ENCODE measurements around the gene S100A5. TPM values are rescaled to one million over a fixed set of nuclear protein-coding genes. Genes with fewer than 3 reads are reported as not detected.

Gene S100A5
- total RNA-seq, 1 experiment from 2014 or later: not detected

DNA sequence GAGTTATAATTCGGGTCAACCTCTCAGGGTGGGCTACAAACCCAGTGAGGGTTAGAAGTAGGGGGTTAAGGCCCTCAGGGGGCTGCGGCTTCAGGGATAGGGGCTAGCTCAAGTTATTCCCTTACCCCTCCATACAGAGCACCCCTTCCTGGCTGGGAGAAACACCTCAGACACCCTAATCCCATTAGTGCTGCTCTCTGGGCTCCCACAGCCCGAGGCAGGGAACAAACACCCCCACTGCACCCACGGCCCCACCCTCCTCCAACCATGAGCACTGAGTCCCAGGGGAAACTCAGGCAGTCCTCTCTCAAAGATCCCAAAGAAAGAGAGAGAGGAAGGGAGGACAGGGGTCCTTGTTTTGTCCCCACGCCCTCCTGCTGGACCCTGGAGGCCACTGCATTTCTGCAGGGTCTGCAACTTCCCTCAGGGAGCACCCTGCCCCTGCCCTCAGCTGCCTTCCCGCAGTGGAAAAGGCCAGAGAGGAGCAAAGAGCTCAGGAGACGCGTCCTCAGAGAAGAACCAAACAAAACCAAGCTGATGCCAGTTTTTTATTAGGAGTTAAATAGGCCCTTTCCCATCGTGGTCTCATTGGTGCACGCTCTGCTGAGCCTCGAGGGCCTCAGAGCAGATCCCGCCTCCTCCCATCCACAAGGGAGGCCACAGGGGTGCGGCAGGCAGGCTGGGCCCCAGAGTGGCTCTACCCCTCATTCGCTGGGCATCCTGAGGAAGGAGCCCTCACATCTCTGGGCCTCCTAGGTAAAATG lies 6.2 kb upstream of the S100A5 start:
- peak; percentile 64 for DNase-seq
- Histone ChIP-seq H3K4me3 (ENCODE audit: insufficient read depth, low read depth, low read length) (no peak overlapping the region), H3K36me3 (replicated peaks; ENCODE audit: control insufficient read depth, insufficient read depth, low read length) (no peaks in the 10 kb centered on the region), H3K27me3 (ENCODE audit: control insufficient read depth, insufficient read depth, low read length) (peaks cover 2% of the 10 kb centered on the region; the same call in 1 of the 2 replicates)

DNA sequence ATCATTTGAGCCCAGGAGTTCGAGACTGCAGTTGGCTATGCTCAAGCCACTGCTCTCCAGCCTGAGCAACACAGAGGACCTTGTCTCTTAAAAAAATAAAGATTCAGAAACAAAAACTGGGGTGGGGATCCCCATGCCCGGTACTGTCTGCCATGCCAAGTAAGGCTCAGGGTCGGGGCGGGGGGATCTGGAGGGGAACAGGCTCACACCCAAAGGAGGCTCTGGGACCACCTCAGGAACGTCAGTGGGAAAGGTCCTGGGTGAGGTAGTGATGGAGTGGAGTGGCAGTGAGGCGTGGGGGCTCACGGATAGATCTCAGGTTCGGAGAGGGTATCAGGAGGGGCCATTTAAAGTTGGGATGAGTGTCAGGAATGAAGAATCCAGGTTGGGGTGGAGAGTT lies 5.6 kb upstream of the S100A5 start:
- Histone ChIP-seq H3K27me3 (ENCODE audit: control insufficient read depth, insufficient read depth, low read length) (peaks cover 2% of the 10 kb centered on the region; the same call in 1 of the 2 replicates), H3K4me3 (ENCODE audit: insufficient read depth, low read depth, low read length) (no peak overlapping the region), H3K36me3 (replicated peaks; ENCODE audit: control insufficient read depth, insufficient read depth, low read length) (no peaks in the 10 kb centered on the region)
- no peak for DNase-seq

DNA sequence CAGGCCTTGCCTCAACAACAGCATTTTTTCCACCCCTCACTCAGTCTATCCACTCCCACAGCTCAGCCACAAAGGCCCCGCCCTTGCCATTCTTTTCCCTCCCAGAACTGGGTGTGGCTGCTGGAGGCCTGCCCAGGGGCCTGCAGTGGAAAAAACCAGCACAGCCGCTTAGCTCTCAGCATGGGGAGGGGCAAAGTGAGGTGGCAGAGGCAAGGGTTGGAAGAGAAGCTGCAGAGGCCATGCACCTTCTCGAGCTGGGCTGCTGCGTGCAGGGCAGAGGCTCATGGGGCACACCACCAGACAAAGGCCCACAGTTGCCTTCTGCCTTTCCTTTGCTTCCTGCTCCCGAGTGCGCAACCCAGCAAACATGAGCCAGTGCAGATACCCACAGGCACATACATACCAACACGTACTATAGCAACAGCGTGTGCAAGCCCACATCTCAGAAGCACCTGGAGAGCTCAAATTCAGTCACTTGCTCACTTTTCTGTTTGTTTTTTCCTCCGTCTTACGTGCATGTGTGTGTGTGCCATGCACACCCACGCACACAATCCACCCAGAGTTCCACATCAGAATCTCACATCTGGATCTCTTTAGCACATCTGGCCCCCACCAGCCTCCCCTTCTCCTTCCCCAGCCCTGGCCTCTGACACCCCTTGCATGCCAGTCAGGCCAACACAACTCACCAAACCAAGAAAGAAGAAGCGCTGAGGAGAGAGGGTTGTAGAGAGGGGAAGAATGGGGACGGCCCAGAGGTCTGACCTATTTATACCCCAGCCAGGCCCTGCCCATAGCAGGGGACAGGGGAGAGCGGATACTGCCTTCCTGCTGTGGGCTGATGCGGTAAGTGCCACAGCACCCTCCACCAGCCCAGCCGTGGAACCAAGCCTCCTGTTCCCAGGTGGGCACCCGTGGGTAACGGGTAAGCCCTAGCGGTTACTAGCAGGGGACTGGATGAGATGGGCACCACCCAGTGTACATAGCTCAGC lies 4.6 kb upstream of the S100A5 start, which contains the start of gene S100A4:
Gene S100A4, minus strand, starts transcription at position 740 of the 989 bp plus-strand sequence. CDS start 1,012 bp downstream, outside the sequence.
- DNase-seq: peak; percentile 94
- peak within 1 kb of the TSS; percentile 11; the same call in 1 of the 2 replicates for H3K4me3 ChIP-seq (ENCODE audit: insufficient read depth, low read depth, low read length)
- peaks cover 2% of the 10 kb centered on the region; the same call in 1 of the 2 replicates for H3K27me3 ChIP-seq (ENCODE audit: control insufficient read depth, insufficient read depth, low read length)
- H3K36me3 ChIP-seq (replicated peaks; ENCODE audit: control insufficient read depth, insufficient read depth, low read length): no peaks in the 10 kb centered on the region

DNA sequence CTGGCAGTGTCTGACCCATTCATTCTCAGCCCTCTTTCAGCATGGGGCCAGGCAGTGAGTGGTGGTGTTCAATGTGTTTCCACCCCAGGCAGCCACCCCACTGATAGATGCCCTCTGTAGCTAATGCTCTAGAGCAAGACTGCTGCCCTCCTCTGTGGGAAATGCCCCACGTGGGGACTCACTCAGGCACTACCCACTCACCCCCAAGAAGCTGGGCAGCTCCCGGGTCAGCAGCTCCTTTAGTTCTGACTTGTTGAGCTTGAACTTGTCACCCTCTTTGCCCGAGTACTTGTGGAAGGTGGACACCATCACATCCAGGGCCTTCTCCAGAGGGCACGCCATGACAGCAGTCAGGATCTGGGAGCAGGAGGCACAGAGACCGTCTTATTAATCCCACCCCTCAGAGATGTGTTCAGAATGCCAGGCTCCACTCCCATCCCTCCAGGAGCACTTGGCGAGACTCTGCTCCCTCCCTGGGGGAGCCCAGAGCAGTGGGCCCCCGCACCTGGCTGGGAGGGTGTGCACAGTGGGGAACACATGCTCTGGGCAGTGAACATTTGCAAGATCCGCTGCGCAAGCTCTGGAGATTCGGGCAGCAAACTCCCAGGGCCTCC lies 3.8 kb upstream of the S100A5 start:
- no peaks in the 10 kb centered on the region for H3K36me3 ChIP-seq (replicated peaks; ENCODE audit: control insufficient read depth, insufficient read depth, low read length)
- no peak for DNase-seq
- peaks cover under 1% of the 10 kb centered on the region; the same call in 1 of the 2 replicates for H3K27me3 ChIP-seq (ENCODE audit: control insufficient read depth, insufficient read depth, low read length)
- H3K4me3 ChIP-seq (ENCODE audit: insufficient read depth, low read depth, low read length): peak overlapping the region; percentile 11; the same call in 1 of the 2 replicates

DNA sequence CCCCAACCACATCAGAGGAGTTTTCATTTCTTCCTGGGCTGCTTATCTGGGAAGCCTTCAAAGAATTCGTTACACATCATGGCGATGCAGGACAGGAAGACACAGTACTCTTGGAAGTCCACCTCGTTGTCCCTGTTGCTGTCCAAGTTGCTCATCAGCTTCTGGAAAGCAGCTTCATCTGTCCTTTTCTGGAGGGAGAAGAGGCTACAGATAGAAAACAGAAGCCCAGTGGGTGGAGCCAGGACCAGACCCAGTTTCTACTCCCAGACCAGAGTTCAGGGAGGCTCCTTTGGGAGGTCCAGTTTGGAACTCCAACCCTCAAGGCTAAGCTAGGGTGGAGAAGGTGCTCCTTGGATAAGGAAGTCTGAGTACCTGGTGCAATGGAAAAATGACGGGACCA lies 3.0 kb upstream of the S100A5 start:
- H3K36me3 ChIP-seq (replicated peaks; ENCODE audit: control insufficient read depth, insufficient read depth, low read length): no peaks in the 10 kb centered on the region
- no peak for DNase-seq
- H3K4me3 ChIP-seq (ENCODE audit: insufficient read depth, low read depth, low read length): no peak overlapping the region

DNA sequence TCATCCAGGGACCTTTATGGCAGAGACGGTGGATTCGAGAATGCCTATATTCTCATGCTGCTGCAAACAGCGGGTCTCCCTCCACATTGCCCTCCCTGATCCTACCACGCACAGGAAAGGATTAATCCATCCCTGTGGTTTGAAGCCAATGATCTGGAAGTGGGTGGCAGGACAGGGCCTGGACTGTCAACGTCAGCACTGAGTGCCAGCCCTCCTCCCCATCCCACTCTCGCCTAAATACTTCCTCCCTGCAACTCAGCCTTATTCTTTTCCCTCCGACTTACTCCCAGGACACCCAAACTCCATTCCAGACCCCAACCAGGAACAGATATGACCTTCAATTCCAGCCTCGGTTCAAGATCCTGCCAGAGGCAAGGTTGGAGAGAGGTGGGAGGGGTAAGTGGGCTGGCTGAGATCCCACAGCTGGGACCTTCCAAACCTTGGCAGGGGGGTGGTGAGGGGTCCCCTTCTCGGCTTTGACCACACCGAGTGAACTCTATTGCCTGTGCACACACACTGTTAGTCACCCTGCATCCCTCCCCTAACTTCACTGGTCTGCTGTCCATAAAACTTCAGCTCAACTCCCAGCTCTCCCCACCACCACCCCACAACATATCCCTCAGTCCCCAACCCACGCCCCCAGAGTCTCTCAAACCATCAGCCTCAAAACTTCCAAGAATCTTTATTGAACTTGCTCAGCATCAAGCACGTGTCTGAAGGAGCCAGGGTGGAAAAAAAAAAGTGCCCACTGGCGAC lies 2.4 kb upstream of the S100A5 start:
- peak; percentile 26 for DNase-seq
- Histone ChIP-seq H3K4me3 (ENCODE audit: insufficient read depth, low read depth, low read length) (no peak overlapping the region), H3K27me3 (ENCODE audit: control insufficient read depth, insufficient read depth, low read length) (no peaks in the 10 kb centered on the region), H3K36me3 (replicated peaks; ENCODE audit: control insufficient read depth, insufficient read depth, low read length) (no peaks in the 10 kb centered on the region)

More for the DNA sequence above, 3.0 kb upstream of the S100A5 start:
- no peaks in the 10 kb centered on the region for H3K27me3 ChIP-seq (ENCODE audit: control insufficient read depth, insufficient read depth, low read length)

DNA sequence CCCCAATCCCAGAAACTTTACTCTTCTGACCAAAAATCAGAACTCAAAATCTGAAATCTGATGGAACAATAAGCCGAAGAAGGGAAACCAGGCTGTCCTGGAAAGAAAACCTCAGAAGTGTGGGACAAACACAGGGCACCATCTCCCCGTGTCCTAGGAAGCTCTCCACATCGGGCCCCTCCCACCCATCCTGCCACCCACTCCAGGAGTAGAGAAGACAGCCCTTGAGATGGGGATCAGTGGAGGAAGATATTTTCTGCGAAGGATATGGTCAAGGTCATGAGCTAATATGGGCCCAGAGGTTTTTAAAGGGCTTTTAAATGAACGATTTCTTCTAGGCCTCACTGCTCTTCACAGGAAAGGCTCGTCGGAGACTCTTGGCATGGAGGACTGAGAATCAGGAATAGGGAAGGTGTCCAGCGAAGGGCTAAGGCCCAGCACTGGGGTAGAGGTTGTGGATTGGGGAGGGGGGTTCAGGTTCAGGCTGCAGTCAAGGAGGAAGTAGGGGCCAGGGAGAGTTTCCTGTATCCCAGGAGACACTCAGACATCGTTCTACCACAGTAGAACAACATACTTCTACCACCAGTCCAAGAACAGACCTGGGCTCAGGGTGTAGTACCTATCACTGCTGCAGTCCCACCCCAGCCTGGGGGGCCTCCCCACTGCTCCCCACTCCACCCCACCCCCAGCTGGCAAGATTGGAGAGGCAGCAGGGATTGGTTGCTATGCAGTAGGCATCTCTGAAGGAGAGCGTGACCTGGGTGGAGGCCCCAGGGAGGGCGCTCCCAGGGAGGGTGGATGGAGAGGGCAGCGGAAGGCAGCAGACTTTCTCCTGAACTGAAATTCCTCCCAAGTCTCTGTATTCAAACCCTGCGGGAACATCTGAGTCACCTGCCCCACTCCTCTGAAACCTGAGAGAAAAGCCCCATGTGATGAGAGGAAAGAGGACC lies 1.2 kb upstream of the S100A5 start:
- peak; percentile 31 for DNase-seq
- Histone ChIP-seq H3K27me3 (ENCODE audit: control insufficient read depth, insufficient read depth, low read length) (no peaks in the 10 kb centered on the region), H3K4me3 (ENCODE audit: insufficient read depth, low read depth, low read length) (no peak overlapping the region), H3K36me3 (replicated peaks; ENCODE audit: control insufficient read depth, insufficient read depth, low read length) (no peaks in the 10 kb centered on the region)

DNA sequence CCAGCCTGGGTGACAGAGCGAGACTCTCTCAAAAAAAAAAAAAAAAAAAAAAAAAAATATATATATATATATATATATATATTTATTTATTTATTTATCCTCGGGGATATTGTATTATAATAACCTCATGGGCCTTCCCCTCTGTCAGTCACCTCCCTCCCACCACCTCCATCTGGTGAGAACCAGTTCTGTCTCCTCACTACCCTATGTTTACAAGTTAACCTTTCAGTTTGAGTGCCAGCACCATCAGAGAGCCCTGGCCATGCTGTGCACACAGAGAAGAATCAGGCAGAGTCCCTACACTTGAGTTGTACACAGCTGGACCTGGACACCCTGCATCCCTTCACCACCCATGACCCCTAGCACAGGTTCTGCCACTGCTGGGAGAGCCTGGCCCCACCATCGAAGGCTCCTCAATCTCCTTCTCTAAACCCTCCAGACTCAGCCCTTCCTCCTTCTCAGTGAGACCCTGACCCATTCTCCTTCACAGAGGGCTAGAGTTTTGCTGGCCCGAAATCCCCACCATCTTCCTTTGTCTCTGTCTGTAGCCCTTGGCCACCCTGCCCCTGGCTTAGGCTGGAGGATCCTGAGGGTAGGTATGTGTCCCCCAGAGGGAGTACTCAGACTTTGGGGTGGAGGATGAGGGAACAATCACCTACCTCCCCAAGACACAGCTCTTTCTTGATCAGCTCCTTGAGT lies 1.2 kb downstream of the S100A5 start:
- Histone ChIP-seq H3K4me3 (ENCODE audit: insufficient read depth, low read depth, low read length) (no peak overlapping the region), H3K27me3 (ENCODE audit: control insufficient read depth, insufficient read depth, low read length) (peaks cover 3% of the 10 kb centered on the region; the same call in 1 of the 2 replicates), H3K36me3 (replicated peaks; ENCODE audit: control insufficient read depth, insufficient read depth, low read length) (no peaks in the 10 kb centered on the region)
- no peak for DNase-seq

DNA sequence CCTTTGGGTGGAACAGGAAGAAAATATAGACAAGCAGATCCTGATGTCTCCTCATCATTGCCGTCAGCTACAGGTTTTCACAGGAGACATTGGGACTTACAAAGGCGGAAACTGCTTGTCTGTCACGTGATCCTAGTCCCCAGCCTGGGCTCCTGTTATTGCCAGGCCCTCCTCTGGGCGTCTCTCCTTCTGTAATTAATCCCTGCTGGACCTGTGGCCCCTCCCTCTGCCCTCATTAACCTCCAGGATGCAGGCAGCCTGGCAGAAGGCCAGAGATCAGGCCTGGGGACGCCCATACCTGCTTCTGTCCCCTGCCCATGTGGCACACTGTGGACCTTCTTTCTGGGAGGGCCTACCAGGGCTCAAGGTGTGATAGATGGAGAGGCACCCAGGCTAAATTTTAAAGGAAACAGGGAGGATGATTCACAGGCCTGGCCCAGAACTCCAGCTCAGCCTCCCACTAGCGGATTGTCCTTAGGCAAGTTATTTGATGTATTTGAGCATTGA lies 2.4 kb downstream of the S100A5 start:
- H3K36me3 ChIP-seq (replicated peaks; ENCODE audit: control insufficient read depth, insufficient read depth, low read length): no peaks in the 10 kb centered on the region
- H3K27me3 ChIP-seq (ENCODE audit: control insufficient read depth, insufficient read depth, low read length): peaks cover 3% of the 10 kb centered on the region; the same call in 1 of the 2 replicates
- DNase-seq: peak; percentile 90
- no peak overlapping the region for H3K4me3 ChIP-seq (ENCODE audit: insufficient read depth, low read depth, low read length)

DNA sequence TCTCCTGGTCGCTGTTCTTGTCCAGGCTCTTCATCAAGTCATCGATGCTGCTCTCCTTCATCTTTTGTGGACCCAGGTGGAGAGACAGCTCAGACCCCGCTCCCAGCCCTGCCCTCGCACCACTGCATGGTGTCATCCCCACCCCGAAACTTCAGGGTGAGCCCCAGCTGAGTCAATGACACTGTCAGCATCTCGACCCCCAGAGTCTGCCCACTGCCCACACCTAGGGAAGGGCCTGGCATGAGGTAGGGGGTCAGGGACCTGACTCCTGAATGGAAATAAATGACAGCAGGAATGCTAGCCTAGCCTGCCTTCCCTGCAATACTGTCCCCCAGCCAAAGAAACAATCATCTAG lies 3.4 kb downstream of the S100A5 start:
- Histone ChIP-seq H3K4me3 (ENCODE audit: insufficient read depth, low read depth, low read length) (no peak overlapping the region), H3K27me3 (ENCODE audit: control insufficient read depth, insufficient read depth, low read length) (peaks cover 3% of the 10 kb centered on the region; the same call in 1 of the 2 replicates), H3K36me3 (replicated peaks; ENCODE audit: control insufficient read depth, insufficient read depth, low read length) (no peaks in the 10 kb centered on the region)
- no peak for DNase-seq

DNA sequence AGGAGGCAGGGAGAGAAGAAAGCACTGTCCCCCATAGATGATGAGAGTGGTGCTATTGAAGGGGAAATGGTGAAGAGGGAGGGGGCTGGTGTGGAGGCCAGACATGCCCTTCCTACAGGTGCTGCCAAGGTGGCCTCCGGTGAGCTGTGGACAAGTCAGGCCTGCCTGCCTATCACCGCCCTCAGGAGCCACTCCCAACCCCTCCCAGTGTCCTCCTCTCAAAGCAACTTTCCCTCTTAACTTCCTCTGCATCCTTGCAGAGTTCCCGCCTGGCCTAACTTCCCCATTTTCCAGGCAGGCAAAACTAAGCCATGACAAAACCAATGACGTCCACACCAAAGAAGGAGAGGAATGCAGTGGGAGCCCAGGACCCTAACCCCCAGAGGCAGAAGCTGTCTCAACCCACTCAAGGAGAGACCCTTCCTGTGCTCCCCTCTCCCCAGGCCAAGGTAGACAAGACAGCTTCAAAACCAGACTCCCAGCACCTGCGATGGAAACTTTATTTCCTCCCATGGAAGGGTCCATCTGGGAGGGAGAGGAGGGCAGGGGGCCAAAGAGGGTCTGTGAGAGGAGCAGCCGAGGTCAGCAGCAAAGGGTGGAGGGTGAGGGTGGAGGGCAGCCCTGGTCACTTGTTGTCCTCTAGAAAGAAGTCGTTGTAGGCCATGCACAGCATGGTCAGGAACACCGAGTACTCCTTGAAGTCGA lies 3.9 kb downstream of the S100A5 start:
- peaks cover 3% of the 10 kb centered on the region; the same call in 1 of the 2 replicates for H3K27me3 ChIP-seq (ENCODE audit: control insufficient read depth, insufficient read depth, low read length)
- no peaks in the 10 kb centered on the region for H3K36me3 ChIP-seq (replicated peaks; ENCODE audit: control insufficient read depth, insufficient read depth, low read length)
- no peak for DNase-seq
- H3K4me3 ChIP-seq (ENCODE audit: insufficient read depth, low read depth, low read length): no peak overlapping the region

All from H7 (cell line).